IMR-90 (cell line): Measurements from ENCODE around the gene SLC51A.

Source experiments
- CHD1 ChIP-seq: IDR thresholded peaks from 2 replicates; pipeline ENCODE4 v1.6.1; 2012; ENCODE audit warnings: low read depth, low read length, improper control_type of control experiment
- MAFK ChIP-seq: IDR thresholded peaks from 2 replicates; pipeline ENCODE4 v1.6.1; 2012; ENCODE audit warnings: low read depth, low read length, improper control_type of control experiment
- MAZ ChIP-seq: IDR thresholded peaks from 2 replicates; pipeline ENCODE4 v1.6.1; 2012; ENCODE audit warnings: low read depth, mild to moderate bottlenecking, low read length, improper control_type of control experiment, moderate library complexity, borderline replicate concordance
- MXI1 ChIP-seq: IDR thresholded peaks from 2 replicates; pipeline ENCODE4 v1.6.1; 2012; ENCODE audit warnings: low read depth, mild to moderate bottlenecking, low read length, moderate library complexity, borderline replicate concordance
- POLR2A ChIP-seq: IDR thresholded peaks from 2 replicates; pipeline ENCODE4 v1.6.1; 2012; ENCODE audit warnings: mild to moderate bottlenecking, low read depth, low read length
- RAD21 ChIP-seq: IDR thresholded peaks from 2 replicates; pipeline ENCODE4 v1.6.1; 2012; ENCODE audit warnings: low read length, improper control_type of control experiment
- SMC3 ChIP-seq: fragments of 150-350 bp; IDR thresholded peaks from 2 replicates; pipeline ENCODE4 v1.6.1; 2016; ENCODE audit warnings: low read depth, mild to moderate bottlenecking, antibody characterized with exemption, low read length, moderate library complexity
- TF ChIP-seq, protein P1 (sequence below): conservative IDR thresholded peaks from 2 replicates; pipeline ENCODE4 v1.5.1; 2012; ENCODE audit warnings: mild to moderate bottlenecking, low read depth, low read length, improper control_type of control experiment
- TF ChIP-seq, protein P2 (sequence below): fragments of 150-350 bp; IDR thresholded peaks from 2 replicates; pipeline ENCODE4 v1.6.1; 2017; ENCODE audit warnings: mild to moderate bottlenecking, antibody characterized with exemption, low read length, low read depth

DNA sequence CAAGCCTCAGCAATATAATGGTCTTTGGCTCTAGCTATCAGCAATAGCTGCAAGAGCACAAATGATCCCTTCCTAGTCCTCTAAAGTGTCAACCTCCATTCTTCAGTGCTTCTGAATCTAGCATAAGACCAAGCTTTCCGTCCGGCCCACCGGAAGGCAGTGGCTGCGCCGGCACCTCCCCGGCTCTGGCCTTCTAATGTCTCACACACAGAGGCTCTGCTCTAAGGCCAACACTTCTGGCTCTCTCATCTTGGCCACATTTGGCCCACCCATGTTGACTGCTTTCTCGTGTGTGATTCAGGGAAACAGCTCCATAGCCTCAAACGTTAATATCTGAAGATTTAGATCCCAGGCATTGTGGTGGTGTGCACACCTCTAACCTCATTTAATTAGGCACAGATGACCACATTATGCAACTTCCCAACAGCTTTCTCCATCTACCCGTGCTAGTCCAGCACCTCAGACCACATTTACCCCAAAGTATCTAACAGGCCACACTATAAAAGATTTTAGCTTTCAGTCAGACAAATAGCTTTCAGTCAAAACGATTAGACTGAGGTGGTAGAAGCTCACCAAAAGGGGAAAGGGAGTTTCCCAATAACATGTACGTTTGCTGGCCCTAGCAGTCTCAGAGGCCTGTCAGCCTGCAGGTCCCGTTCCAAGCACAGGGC is 19.3 kb downstream of the SLC51A start:
- TF ChIP-seq, protein P1, sequence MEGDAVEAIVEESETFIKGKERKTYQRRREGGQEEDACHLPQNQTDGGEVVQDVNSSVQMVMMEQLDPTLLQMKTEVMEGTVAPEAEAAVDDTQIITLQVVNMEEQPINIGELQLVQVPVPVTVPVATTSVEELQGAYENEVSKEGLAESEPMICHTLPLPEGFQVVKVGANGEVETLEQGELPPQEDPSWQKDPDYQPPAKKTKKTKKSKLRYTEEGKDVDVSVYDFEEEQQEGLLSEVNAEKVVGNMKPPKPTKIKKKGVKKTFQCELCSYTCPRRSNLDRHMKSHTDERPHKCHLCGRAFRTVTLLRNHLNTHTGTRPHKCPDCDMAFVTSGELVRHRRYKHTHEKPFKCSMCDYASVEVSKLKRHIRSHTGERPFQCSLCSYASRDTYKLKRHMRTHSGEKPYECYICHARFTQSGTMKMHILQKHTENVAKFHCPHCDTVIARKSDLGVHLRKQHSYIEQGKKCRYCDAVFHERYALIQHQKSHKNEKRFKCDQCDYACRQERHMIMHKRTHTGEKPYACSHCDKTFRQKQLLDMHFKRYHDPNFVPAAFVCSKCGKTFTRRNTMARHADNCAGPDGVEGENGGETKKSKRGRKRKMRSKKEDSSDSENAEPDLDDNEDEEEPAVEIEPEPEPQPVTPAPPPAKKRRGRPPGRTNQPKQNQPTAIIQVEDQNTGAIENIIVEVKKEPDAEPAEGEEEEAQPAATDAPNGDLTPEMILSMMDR, result no peak
- TF ChIP-seq MAFK (no peak), MXI1 (no peak), SMC3 (no peak), MAZ (no peak), POLR2A (no peak), CHD1 (no peak), RAD21 (no peak)
- TF ChIP-seq, protein P2, sequence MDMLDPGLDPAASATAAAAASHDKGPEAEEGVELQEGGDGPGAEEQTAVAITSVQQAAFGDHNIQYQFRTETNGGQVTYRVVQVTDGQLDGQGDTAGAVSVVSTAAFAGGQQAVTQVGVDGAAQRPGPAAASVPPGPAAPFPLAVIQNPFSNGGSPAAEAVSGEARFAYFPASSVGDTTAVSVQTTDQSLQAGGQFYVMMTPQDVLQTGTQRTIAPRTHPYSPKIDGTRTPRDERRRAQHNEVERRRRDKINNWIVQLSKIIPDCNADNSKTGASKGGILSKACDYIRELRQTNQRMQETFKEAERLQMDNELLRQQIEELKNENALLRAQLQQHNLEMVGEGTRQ, result no peak
